ENCODE results near the gene PACSIN1. TPM values are rescaled to one million over a fixed set of nuclear protein-coding genes. Genes with fewer than 3 reads are reported as not detected.

Gene PACSIN1
- total and polyA plus RNA-seq, 2 donors (not counting 3 experiments of a cell fraction or from before 2014, with no cell fraction given), result 0.03 TPM; not detected in 1

DNA sequence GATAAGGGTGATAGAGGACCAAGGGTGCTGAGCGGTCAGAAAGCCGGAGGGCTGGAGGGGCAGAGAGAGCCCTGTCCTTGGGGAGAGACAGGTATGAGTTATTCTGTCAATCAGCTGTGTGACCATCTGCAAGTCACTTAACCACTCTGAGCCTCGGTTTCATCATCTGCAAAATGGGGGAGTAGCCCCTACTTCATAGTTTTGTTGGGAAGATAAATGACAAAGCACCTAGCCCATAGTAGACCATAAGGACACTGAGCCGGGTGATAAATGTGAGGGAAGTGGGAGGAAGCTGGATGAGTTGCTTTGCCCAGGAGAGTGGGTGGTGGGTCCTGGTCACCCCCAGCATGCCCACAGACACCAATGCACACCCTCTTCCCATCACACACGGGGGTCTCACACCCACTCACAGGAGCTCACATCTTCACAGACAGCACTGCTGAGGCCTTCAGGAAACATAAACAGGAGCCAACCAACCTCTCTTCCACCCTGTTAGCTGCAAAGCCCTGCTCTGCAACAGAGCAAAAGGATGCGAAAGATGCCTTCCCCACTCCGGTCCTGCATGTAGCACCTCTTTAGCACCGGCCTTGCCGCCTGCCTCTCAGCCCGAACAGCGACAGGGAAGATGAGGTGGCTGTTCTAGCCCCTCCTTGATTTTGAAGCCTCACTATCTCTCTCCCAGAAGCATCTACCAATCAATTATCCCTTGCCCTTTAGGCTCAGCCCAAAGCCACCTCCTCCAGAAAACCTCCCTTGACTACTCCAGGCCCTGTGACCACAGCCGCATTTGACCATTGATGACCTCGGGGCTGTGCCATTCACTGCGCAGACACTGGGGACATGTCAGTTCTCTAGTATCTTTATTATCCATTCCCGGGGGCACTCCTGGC is 71.3 kb downstream of the PACSIN1 start:
- Histone ChIP-seq H3K27ac (ENCODE audit: insufficient read depth, low read depth, low read length) (no peak overlapping the region), H3K9ac (replicated peaks; ENCODE audit: extremely low read depth, insufficient read depth, low read length) (no peak overlapping the region), H3K4me1 (ENCODE audit: control insufficient read depth, extremely low read depth, insufficient read depth, low read length) (no peaks in the 10 kb centered on the region), H3K9me1 (replicated peaks; ENCODE audit: control insufficient read depth, extremely low read depth, insufficient read depth, low read length) (no peaks in the 10 kb centered on the region), H3K27me3 (ENCODE audit: control insufficient read depth in 2 of 2, insufficient read depth in 2 of 2, low read length in 2 of 2) (no peaks in the 10 kb centered on the region), H2AFZ (ENCODE audit: low read depth, low read length) (no peak overlapping the region), H3K4me3 (replicated peaks in 1 of 3; ENCODE audit: insufficient read depth in 1 of 3, low read depth in 1 of 3, low read length in 3 of 3) (no peak overlapping the region), H3K9me3 (replicated peaks; ENCODE audit: control insufficient read depth, insufficient read depth, low read length) (no peaks in the 10 kb centered on the region), H3K4me2 (ENCODE audit: insufficient read depth, low read length) (no peak overlapping the region), H3K36me3 (ENCODE audit: control insufficient read depth in 2 of 2, extremely low read depth in 1 of 2, insufficient read depth in 2 of 2, low read length in 2 of 2) (no peaks in the 10 kb centered on the region), H4K20me1 (replicated peaks; ENCODE audit: control insufficient read depth, extremely low read depth, insufficient read depth, low read length) (no peaks in the 10 kb centered on the region), H3K79me2 (ENCODE audit: control insufficient read depth, insufficient read depth, low read length) (no peaks in the 10 kb centered on the region)
- POLR2A ChIA-PET, result no interaction called here
- DNase-seq (ENCODE audit: low read depth, low spot score) (no peak), FAIRE-seq (no peak)
- no TSS peak for BruUV-seq (replicated peaks)
- intact Hi-C loops (cut with micrococcal nuclease) (no loop called here), dilution Hi-C loops (cut with MboI; ENCODE audit: extremely low pct_ligation_motif_present, low sequenced_read_pairs) (no loop called here)
- CTCF ChIA-PET, result no interaction called here
- TF ChIP-seq, protein P1, sequence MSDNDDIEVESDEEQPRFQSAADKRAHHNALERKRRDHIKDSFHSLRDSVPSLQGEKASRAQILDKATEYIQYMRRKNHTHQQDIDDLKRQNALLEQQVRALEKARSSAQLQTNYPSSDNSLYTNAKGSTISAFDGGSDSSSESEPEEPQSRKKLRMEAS (IDR thresholded peaks at IDR 0.05; ENCODE audit: insufficient read depth, insufficient read length), result no peak
- TF ChIP-seq, protein P2, sequence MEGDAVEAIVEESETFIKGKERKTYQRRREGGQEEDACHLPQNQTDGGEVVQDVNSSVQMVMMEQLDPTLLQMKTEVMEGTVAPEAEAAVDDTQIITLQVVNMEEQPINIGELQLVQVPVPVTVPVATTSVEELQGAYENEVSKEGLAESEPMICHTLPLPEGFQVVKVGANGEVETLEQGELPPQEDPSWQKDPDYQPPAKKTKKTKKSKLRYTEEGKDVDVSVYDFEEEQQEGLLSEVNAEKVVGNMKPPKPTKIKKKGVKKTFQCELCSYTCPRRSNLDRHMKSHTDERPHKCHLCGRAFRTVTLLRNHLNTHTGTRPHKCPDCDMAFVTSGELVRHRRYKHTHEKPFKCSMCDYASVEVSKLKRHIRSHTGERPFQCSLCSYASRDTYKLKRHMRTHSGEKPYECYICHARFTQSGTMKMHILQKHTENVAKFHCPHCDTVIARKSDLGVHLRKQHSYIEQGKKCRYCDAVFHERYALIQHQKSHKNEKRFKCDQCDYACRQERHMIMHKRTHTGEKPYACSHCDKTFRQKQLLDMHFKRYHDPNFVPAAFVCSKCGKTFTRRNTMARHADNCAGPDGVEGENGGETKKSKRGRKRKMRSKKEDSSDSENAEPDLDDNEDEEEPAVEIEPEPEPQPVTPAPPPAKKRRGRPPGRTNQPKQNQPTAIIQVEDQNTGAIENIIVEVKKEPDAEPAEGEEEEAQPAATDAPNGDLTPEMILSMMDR (IDR thresholded peaks at IDR 0.05; ENCODE audit: extremely low read depth in 1 of 2, insufficient read depth in 1 of 2, low read depth in 1 of 2, low read length in 2 of 2), result no peak
- TF ChIP-seq JUN (IDR thresholded peaks at IDR 0.05; ENCODE audit: borderline replicate concordance, insufficient read depth, insufficient read length, low read depth), result no peak

All from endothelial cell of umbilical vein (primary cell).